GM18870 (cell line): ENCODE results near the gene UBE2J2.

Experiments
- ATAC-seq: cut with Tn5 transposase; IDR thresholded peaks from one replicate; pipeline ENCODE4 v1.9.1; 2021; ENCODE audit warnings: moderate library complexity; ENCODE audit not compliant: unreplicated experiment

UBE2J2 gene

DNA sequence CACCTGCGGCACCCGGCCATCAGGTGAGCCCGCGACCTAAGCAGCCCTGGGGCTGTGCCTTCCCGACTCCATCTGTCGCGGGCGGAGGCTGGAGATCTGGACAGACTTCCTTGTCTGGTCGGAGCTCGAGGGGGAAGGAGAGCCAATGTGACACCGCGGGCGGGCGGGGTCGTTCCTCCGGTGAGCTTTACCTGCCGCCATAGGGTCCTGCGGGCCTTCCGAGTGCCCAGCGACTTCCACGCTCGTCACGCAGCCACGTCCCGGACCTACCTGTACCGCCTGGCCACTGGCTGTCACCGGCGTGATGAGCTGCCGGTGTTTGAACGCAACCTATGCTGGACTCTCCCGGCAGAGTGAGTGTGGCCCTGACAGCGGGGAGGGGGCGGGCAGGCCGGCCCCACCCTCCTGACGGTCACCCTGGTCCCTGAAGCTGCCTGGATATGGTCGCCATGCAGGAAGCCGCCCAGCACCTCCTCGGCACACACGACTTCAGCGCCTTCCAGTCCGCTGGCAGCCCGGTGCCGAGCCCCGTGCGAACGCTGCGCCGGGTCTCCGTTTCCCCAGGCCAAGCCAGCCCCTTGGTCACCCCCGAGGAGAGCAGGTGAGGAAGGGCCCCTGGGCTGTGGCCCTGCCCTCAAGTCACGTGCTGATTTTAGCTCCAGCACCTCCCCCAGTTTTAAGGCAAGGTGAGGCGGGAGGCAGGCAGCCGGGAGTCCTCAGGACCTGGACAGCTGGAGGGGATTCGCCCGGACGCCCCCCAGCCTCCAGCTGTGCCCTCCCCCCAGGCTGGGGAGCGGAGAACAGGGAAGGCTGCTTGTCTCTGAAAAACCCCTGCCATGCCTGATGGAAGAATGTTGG is 35.8 kb upstream of the UBE2J2 start:
- ATAC-seq, result no peak

DNA sequence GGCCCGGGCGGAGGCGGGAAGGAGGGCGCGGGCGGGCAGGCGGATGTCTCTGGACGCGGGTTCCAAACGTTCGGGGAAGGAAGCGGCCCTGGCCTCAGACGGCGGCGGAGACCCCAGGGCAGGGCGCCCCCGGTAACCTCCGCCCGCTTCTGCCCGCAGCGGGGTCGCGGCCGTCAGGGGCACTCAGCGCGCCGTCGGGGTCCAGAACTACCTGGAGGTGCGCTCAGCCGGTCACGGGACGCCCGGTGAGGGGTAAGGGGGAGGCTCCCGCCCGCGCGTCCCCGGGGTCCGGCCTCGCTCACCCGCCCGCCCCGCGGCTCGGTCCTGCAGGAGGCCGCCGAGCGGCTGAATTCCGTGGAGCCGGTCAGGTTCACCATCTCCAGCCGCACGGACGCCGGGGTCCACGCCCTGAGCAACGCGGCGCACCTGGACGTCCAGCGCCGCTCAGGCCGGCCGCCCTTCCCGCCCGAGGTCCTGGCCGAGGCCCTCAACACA is 35.1 kb upstream of the UBE2J2 start:
- peak; percentile 7 for ATAC-seq

DNA sequence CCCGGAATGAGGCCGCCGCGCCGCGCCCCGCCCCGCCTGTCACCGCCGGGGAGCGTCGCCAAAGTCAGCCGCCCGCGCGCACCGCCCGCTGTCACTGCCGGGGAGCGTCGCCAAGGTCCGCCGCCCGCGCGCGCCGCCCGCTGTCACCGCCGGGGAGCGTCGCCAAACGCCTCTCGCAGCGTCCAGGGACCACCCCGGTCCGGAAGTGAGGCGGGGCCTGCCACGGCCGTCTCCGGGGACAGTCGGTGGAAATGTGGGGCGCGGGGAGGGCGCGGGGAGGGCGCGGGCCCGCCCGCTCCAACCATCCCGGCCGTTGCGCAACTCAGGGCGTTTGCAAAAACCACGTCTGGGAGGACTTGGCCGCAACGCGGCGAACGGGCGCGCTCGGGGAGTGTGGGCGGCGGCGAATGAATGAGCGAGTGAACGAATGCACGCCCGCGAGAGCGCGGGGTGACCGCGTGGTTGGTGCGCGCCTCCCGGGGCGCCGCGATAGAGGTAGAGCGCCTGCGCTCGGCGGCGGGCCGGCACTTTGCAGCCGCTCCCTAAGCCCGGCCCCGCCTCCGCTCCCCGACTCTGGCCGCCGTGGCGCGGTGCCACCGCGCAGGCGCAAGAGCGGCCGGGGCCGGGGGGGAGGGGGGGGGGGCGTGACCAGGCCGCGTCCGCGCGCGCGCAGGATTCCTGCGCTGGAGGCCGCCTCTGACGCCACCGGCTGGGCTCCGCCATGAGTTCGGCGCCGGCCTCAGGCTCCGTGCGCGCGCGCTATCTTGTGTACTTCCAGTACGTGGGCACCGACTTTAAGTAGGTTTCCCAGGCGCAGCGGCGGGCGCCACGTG is 34.5 kb upstream of the UBE2J2 start, which contains the start of the genes ACAP3 and PUSL1:
ACAP3 (minus strand) TSS at position 8 of the 833 bp plus-strand sequence. CDS start 115 bp downstream, outside the sequence.
PUSL1 (plus strand) TSS at position 675 of the 833 bp plus-strand sequence; CDS start at position 722, 47 bp downstream.
- peak; percentile 35 for ATAC-seq

DNA sequence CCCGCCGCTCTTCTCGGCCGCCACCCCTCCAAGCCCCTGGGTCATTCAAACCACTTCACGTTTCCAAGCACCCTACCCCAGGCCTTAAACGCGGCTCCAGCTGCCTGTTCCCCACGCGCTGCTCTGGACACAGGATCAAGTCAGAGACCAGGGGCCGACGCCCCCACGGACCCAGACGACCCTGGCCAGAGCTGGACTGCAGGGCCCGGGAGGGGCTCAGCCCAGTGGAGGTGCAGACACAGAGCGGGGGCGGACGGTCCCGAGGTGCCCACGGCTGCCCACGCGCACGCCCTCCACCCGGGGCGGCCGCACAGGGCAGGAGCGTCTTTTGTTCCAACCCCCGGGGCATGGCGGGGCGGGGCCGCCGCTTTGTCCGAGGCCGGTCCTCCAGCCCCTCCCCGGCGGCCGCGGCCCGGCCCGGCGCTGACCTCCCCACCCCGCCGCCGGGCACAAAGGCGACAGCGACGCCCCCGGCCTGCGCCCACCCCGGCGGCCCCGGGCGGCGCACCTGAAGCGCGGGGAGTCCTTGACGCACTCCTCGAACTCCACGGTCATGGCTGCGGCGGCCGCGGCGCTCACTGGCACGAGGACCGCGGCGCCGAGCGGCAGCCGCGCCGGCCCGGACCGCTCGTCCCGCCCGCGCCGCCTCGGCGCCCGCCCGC is 33.7 kb upstream of the UBE2J2 start:
- no peak for ATAC-seq

DNA sequence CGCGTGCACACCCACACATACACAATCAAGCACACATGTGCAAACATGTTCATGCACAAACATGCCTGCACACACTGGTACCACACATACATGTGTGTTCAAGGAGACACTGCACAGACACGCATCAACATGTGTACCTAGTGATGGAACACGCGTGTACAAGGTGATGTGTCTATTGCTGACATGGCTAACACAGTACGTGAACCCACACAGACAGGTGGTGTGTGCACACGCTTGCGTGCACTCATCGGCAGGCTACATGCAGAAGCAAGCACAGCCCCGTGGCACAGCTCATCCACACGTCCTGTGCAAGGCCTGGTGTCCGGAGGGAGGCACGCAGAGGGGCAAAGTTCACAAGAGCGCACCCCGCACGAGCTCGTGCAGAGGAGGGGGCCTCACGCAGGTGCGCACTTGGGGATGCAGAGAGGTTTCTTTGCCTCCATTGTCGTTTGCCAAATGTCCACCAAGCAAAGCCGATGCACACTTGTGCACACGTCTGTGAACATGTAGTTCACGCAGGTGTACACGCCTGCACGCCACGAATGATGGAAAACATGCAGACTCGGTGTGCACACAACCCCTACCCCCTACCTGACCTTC is 33.1 kb upstream of the UBE2J2 start:
- ATAC-seq, result no peak

DNA sequence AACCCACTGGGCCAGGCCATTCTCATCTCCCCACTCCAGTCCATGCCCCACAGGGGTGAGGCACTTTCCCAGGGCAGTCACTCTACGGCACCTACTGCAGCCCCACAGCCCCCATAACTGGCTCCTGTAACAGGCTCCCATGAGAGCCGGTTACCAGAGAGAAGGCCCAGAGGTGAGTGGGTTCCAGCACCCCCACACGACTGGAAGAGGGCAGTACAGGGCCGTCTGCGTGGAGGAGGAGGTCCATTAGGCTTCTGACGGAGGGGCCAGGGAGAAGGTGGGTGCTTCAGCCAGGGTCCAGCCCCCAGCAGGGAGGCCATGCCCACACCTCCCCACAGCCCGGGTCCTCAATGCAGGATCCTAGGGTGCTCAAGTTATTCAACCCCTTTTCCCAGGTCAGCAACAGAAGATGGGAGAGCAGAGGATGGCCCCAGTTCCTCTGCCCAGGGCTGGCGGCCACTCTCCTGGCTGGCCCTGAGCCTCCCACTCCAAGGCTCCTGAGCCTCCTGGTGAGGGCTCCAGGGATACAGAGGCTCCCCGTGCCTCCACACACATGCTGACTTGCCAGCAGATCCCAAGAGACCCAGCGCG is 32.5 kb upstream of the UBE2J2 start:
- no peak for ATAC-seq

DNA sequence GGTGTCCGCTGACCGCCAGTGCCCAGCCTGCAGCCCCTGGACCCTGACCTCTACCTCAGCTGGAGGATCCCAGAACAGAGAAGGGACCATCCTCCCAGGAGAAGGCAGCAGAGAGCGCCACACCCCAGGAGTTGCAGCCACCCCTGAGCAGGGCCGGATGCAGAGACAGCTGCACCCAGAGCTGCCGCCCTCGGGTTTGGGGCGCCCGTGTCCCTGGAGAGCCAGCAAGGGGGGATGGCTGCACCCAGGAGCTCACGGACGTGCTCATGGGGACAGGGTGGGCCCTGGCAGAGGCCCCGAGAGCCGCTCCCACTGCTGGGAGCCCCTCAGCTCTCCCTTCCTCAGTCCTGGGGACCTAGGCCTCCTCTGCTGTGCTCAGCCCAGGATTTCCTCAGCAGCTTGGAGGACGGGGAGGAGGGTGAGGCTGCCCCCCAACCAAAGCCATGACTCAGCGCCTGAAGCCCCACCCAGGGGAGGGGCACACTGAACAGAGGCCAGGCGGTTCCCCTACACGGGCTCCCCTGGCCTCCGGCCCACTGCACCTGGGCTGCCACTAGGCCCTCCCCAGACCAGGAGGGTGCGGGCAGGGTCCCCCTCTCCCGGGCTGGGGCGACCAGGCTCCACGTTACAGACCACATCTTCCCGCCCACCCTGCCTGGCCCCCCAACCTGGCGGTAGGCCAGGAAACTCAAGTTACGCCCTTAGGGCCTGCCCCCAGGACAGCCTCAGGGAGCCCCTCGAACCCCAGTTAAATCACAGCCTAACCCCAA is 31.8 kb upstream of the UBE2J2 start:
- no peak for ATAC-seq

DNA sequence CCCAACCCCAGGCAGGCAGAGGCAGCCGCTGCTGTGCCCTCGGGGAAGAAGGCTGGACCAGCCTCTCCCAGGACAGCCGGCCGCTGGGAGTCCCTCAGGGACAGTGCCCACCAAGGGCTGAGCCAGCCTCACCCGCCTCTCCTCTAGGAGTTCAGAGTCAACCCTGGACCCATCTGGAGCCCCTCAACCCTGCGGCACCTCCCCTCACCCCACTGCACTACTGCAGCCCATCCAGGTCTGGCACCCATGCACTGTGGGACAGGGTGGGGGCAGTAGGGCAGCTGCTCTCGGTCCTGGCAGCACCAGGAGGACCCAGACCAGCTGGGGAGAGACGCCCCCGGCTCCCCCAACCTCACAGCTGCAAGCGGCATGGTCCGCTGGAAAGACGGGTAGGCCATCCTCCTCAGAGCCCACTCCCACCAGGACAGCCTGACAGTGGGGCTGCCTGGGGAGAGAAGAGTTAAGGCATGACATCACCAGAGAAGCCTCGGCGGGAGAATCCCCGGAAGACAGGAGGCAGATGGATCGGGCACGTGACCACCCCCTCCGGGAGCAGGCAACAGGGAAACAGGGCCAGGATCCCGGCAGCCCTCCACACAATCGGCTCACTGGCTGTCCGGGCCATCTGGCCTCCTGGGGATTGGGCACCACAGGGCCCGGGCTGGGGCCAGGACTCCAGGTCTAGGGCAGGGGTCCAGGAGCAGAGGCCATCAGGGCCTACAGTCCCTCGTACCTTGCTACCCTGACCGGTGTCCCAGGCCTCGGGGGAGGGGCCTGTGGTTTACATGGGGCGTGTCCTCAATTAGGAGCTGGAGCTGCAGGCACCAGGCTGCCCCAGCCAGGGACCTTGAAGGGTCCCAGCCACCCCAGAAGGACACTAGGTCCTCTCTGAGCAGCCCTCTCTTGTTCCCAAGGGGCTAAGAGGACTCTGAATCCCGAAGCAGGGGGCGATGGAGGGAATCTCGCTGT is 31.0 kb upstream of the UBE2J2 start:
- no peak for ATAC-seq

DNA sequence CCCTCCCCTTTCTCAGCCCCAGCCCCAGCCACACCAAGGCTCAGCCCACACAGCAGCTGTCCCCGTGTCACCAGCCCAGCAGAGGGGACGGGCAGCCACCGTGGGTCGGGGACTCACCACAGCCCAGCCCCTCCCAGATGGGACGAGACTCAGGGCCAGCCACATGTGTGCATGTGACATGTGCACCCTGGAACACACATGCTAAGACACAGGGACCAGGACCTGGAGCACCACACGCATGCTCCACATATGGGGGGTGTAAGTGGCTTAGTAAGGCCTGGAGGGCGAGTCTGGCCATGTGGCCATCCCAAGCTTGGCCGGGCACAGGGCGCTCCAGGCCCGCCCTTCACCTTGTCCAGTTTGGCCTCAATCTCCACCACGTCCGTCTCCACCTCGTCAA is 30.1 kb upstream of the UBE2J2 start:
- ATAC-seq, result no peak

DNA sequence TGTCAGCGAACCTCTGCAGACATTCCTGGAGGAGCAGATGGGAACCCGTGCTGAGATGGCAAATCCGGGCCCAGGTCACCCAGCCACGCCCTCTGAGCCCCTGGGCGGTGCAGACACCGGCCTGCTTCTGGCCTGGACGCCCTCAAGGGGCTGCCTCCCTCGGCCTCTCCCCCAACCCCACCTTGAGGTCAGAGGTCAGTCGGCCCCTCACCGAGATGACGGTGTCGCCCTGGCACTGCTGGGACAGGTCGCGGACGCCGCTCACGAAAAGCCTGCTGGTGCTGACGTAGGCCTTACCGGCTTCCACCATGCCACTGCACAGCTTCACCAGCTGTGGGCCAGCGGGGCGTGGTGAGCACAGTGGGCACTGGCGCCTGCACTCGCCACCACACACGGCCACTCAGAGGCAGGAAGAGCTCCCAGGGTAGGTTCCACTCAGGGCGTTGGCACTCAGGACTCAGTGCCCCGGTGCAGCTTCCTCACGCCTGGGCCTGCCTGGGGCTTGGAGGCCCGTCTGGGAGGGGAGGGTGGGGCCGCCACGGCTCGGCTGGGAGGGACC is 29.4 kb upstream of the UBE2J2 start:
- no peak for ATAC-seq

DNA sequence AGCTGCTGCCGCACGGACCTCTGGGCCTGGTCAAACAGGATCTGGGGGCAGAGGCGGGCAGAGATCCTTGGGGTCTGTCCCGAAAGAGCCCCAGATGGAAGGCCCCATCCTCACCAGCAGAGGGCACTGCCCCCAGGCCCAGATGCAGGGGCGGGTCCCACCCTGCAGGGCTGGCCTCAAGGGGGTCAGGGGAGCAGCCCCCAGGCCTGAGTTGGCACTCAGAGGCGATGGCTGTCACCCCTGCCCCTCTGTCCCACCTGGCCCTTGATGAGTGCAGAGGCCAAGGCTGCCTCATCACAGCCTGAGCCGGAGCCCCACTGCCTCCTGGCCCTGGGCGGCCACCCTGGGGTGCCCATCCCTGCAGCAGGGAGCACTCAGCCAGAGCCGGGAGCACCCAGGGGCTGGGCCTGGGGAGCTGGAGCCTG is 28.4 kb upstream of the UBE2J2 start:
- no peak for ATAC-seq

DNA sequence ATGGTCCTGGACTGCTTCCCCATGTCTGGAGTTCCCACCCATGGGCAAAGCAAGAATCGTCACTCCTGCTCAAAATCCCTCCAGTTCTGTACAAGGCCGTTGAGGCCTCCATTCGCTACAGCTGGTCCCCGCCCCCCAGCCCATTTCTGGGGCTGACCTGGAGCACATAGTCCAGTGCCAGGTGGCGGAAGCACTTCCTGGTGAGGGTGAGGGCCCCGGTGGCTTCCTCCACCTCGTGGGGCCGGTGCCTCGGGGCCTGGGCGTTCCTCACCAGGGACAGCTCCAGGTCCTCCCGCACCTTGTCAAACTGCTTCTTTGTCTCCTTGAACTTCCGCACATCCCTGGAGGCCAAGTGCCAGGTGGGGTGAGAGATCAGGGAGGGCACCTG is 26.7 kb upstream of the UBE2J2 start:
- no peak for ATAC-seq

DNA sequence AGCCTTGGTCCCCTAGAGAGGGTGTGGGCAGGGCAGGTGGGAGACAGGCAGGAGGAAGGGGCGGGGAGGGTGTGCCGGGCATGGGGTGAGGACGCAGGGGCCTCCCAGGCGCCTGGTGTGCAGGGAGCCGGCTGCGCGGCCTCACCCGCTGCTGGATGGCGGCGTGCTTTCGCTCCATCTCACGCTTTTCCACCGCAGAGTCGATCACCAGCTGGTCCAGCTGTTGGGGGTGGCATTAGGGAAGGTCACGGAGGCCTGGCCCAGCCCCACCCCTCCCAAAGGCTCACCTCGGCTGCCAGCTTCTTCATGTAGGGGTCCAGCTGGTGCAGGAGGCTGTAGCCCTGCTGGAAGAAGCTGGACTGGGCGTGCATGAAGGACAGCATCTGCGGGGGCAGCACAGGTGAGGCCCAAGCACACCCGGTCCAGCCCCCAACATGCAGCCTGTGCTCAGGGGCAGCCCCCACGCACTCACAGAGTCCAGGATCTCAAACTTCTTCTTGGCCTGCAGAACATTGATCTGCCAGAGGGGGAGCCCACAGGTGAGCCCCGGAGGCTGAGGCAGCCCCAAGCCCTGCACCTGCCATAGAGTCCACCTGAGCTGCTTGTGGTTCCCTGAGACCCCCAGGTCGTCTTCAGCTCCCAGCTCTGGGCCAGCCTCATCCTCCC is 26.2 kb upstream of the UBE2J2 start:
- ATAC-seq, result no peak

DNA sequence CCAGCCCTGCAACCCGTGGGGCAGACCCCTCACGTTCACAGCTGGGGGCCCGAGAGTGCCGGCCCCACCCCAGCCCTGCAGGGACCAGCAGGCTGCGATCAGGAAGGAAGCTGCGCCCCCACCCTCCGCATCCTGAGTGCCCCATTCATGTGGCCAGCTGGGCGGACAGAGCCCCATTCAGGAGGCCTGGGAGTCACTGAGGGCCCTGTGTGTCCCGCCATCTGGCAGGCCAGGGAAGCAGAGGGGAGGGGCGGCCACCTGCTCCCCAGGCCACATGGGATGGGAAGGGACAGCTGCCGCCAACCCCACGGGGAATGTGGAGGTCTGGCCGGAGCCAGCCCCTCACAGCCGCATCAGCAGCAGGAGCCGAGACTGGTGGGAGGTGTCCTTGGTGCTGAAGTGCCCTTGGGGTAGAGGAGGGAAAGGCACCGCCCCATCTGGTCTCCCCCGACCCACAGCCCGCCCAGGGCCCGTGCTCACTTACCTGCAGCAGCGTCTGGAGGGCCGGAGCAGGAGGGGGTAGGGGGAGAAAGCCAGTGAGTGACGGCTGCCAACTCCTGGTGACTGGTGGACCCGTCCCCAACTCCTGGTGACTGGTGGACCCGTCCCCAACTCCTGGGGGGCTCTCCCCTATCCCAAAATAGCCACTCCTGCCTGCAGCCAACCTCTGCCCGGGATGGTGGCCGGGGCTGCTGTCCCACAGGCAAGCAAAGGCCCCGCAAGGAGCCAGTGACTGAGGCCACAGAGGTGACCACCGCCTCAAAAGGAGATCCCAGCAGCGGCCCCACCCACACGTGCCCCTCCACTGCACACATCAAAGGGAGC is 25.4 kb upstream of the UBE2J2 start:
- no peak for ATAC-seq

DNA sequence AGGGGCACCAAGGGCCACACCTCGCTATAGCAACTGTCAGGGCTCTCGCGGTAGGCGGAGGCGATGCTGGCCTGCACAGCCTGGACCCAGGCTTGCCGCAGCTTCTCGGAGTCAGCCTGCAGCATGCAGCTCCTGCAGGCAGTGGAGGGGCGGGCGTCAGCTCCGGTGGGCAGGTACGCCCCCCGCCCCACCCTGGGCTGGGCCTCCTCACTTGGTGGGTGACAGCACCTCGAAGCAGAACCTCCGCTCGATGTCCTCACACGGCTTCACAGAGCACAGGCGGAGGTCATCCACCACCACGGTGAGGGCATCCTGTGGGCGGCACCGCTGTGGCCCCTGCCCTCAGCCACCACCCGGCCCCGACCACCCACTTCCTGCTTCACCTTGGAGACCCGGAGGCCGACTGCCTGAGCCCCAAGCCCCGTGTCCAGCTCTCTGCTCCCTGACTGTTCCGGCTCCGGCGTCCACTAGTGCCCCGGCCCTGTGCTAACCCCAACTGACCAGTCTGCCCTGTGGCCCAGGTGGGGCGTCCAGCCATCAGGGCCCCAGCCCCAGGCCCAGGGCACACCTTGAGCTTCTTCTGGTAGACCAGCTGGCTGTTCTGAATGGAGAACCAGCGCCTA is 24.3 kb upstream of the UBE2J2 start:
- ATAC-seq, result no peak
